ENCODE measurements around the gene TRPM1. TPM values are rescaled to one million over a fixed set of nuclear protein-coding genes. Genes with fewer than 3 reads are reported as not detected.

The TRPM1 gene
- total RNA-seq, 2 donors from 2014 or later = not detected

DNA sequence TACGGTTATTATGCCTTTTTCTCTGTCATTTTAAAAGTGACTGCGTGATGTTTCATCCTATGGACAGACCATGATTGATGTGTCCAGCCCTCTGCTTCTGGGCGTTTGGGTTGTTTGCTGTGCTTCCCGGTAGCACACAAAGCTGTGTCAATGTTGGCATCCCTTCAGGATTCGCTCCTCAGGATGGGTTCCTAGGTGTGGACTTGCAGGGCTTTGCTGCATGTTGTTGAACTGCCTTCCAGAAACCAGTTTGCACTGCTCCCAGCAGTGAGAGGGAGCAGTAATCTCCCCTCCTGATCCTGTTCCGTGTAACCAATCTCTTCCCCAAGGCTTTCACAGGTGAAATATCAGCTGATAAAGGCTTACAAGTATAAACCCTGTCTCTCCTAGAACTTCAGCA, 787 bp downstream of the TRPM1 start:
- Mint-ChIP-seq H3K27ac (no peak overlapping the region), H3K9me3 (no peaks in the 10 kb centered on the region), H3K27me3 (ENCODE audit: insufficient read depth) (no peaks in the 10 kb centered on the region), H3K36me3 (ENCODE audit: low read depth) (no peaks in the 10 kb centered on the region), H3K4me1 (peaks cover 17% of the 10 kb centered on the region), H3K4me3 (no peak overlapping the region)
- no peaks in the 10 kb centered on the region for H3K4me1 ChIP-seq (ENCODE audit: control insufficient read depth, insufficient read depth, low read length)
- TF ChIP-seq, protein P1, sequence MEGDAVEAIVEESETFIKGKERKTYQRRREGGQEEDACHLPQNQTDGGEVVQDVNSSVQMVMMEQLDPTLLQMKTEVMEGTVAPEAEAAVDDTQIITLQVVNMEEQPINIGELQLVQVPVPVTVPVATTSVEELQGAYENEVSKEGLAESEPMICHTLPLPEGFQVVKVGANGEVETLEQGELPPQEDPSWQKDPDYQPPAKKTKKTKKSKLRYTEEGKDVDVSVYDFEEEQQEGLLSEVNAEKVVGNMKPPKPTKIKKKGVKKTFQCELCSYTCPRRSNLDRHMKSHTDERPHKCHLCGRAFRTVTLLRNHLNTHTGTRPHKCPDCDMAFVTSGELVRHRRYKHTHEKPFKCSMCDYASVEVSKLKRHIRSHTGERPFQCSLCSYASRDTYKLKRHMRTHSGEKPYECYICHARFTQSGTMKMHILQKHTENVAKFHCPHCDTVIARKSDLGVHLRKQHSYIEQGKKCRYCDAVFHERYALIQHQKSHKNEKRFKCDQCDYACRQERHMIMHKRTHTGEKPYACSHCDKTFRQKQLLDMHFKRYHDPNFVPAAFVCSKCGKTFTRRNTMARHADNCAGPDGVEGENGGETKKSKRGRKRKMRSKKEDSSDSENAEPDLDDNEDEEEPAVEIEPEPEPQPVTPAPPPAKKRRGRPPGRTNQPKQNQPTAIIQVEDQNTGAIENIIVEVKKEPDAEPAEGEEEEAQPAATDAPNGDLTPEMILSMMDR (conservative IDR thresholded peaks at IDR 0.05) = no peak
- no peaks in the 10 kb centered on the region for H3K27me3 ChIP-seq (ENCODE audit: control insufficient read depth, insufficient read depth, low read length, poor library complexity, severe bottlenecking)
- no peaks in the 10 kb centered on the region for H3K9me3 ChIP-seq (ENCODE audit: control insufficient read depth, low read length)
- H3K4me3 ChIP-seq (ENCODE audit: low read length) = no peak overlapping the region
- WGBS, 2 experiments (ENCODE audit: insufficient coverage in 1 of 2, insufficient read length in 1 of 2) = 91 to 92% methylated on average over 5 to 6 of the region's 6 CpGs
- no peak overlapping the region for H3K27ac ChIP-seq (ENCODE audit: low read depth, low read length)
- no peak overlapping the region for H3K9ac ChIP-seq (ENCODE audit: extremely low read depth, low read length, poor library complexity, severe bottlenecking)
- DNase-seq = no peak
- H3K36me3 ChIP-seq (ENCODE audit: control insufficient read depth, insufficient read depth, low read length) = no peaks in the 10 kb centered on the region

- H3K27ac Mint-ChIP-seq = no peak overlapping the region
- H3K4me3 Mint-ChIP-seq = no peak overlapping the region
These were observed 2.4 kb downstream of the TRPM1 start for GRCh38 chr15:31098953-31099740.

DNA sequence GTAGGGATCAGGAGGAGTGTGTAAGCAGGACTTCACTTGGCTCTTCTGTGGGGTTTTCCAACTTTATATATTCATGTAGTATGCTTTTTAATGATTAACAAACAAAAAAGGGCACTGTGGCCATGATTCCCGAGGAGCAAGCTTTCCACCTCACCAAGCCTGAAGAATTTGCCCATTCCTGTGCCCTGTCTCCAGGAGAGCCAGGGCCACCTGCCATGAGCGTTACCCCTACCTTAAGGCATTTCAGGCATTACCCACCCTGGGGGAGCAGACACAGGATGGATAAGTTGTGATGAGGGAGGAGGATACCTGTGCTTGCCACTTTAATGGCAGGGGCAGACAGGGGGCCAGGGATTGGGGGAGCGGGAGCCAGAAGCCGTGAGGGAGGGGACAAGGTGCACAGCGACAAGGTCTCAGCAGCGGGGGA, 3.0 kb downstream of the TRPM1 start:
- Mint-ChIP-seq H3K4me1 (peaks cover 17% of the 10 kb centered on the region), H3K27ac (no peak overlapping the region), H3K36me3 (ENCODE audit: low read depth) (no peaks in the 10 kb centered on the region), H3K4me3 (no peak overlapping the region), H3K9me3 (no peaks in the 10 kb centered on the region), H3K27me3 (ENCODE audit: insufficient read depth) (no peaks in the 10 kb centered on the region)
- TF ChIP-seq, protein P1 (conservative IDR thresholded peaks at IDR 0.05) = no peak
- H3K36me3 ChIP-seq (ENCODE audit: control insufficient read depth, insufficient read depth, low read length) = no peaks in the 10 kb centered on the region
- DNase-seq = no peak
- no peaks in the 10 kb centered on the region for H3K27me3 ChIP-seq (ENCODE audit: control insufficient read depth, insufficient read depth, low read length, poor library complexity, severe bottlenecking)
- H3K4me3 ChIP-seq (ENCODE audit: low read length) = no peak overlapping the region
- H3K9me3 ChIP-seq (ENCODE audit: control insufficient read depth, low read length) = no peaks in the 10 kb centered on the region
- no peak overlapping the region for H3K27ac ChIP-seq (ENCODE audit: low read depth, low read length)
- 83 to 86% methylated on average over 2 to 6 of the region's 6 CpGs for WGBS, 2 experiments (ENCODE audit: insufficient coverage in 1 of 2, insufficient read length in 1 of 2)
- H3K4me1 ChIP-seq (ENCODE audit: control insufficient read depth, insufficient read depth, low read length) = no peaks in the 10 kb centered on the region
- H3K9ac ChIP-seq (ENCODE audit: extremely low read depth, low read length, poor library complexity, severe bottlenecking) = no peak overlapping the region

More at GRCh38 chr15:31098953-31099740, 2.4 kb downstream of the TRPM1 start:
- H3K36me3 ChIP-seq (ENCODE audit: control insufficient read depth, insufficient read depth, low read length) = no peaks in the 10 kb centered on the region
- H3K27me3 ChIP-seq (ENCODE audit: control insufficient read depth, insufficient read depth, low read length, poor library complexity, severe bottlenecking) = no peaks in the 10 kb centered on the region
- no peak overlapping the region for H3K4me3 ChIP-seq (ENCODE audit: low read length)
- Mint-ChIP-seq H3K27me3 (ENCODE audit: insufficient read depth) (no peaks in the 10 kb centered on the region), H3K36me3 (ENCODE audit: low read depth) (no peaks in the 10 kb centered on the region), H3K9me3 (no peaks in the 10 kb centered on the region), H3K4me1 (peaks cover 17% of the 10 kb centered on the region)
- H3K9me3 ChIP-seq (ENCODE audit: control insufficient read depth, low read length) = no peaks in the 10 kb centered on the region
- H3K9ac ChIP-seq (ENCODE audit: extremely low read depth, low read length, poor library complexity, severe bottlenecking) = no peak overlapping the region
- H3K4me1 ChIP-seq (ENCODE audit: control insufficient read depth, insufficient read depth, low read length) = no peaks in the 10 kb centered on the region
- 95 to 100% methylated on average over 2 to 4 of the region's 4 CpGs for WGBS, 2 experiments (ENCODE audit: insufficient coverage in 1 of 2, insufficient read length in 1 of 2)
- no peak overlapping the region for H3K27ac ChIP-seq (ENCODE audit: low read depth, low read length)
- TF ChIP-seq, protein P1 (conservative IDR thresholded peaks at IDR 0.05) = no peak
- no peak for DNase-seq

All from endodermal cell (in vitro differentiated cells).